Body of pancreas (tissue), 4 donors: ENCODE results near the gene CSAG3.
"Not testable (repeated sequence)": the region's sequence is repeated elsewhere in the genome, so short reads cannot be mapped to it uniquely, and the experiment has no call there.

Experiments used
- POLR2A ChIP-seq, 3 donors: fragments of 450-650 bp; IDR thresholded peaks; one replicate each; pipeline ENCODE4 v1.6.1; 2016; ENCODE audit warnings: antibody characterized with exemption in 3 of 3, mild to moderate bottlenecking in 2 of 3
- TF ChIP-seq, protein P1 (sequence below), 7 experiments: fragments of 450-650 bp in 4 of 7; fragments of 200-600 bp in 3 of 7; sonication (generic) in 3 of 7; IDR thresholded peaks; one replicate each; pipeline ENCODE4 v1.5.1; 2016 to 2019; ENCODE audit warnings: antibody characterized with exemption in 7 of 7

DNA sequence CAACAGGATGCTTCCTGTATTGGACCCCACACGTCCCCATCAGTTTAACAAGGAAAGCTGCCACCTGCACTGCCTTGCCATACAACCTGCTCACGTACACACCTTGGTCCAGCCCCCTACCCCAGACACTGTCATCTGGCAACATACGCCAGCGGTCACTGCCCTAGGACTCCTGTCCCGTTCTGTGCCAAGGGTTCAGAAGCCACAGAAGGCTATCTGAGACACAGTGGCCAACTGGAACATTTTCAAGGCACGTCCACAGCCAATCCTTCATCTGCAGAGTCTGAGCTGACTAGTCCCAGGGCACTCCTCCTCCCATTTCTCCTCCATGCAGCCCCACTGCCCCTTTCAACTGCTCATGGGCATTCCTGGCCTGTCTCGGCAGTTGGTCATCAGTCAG, 2.6 kb downstream of the CSAG3 start:
- TF ChIP-seq, protein P1, sequence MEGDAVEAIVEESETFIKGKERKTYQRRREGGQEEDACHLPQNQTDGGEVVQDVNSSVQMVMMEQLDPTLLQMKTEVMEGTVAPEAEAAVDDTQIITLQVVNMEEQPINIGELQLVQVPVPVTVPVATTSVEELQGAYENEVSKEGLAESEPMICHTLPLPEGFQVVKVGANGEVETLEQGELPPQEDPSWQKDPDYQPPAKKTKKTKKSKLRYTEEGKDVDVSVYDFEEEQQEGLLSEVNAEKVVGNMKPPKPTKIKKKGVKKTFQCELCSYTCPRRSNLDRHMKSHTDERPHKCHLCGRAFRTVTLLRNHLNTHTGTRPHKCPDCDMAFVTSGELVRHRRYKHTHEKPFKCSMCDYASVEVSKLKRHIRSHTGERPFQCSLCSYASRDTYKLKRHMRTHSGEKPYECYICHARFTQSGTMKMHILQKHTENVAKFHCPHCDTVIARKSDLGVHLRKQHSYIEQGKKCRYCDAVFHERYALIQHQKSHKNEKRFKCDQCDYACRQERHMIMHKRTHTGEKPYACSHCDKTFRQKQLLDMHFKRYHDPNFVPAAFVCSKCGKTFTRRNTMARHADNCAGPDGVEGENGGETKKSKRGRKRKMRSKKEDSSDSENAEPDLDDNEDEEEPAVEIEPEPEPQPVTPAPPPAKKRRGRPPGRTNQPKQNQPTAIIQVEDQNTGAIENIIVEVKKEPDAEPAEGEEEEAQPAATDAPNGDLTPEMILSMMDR (IDR thresholded peaks at IDR 0.05), result not testable (repeated sequence)
- not testable (repeated sequence) for TF ChIP-seq POLR2A (IDR thresholded peaks at IDR 0.05)
